GM21381 (cell line): ENCODE measurements around the gene ACAP2.
"Not testable (repeated sequence)": the region's sequence is repeated elsewhere in the genome, so short reads cannot be mapped to it uniquely, and the experiment has no call there.

Experiments
- ATAC-seq: cut with Tn5 transposase; IDR thresholded peaks from one replicate; pipeline ENCODE4 v1.9.1; 2021; ENCODE audit warnings: mild to moderate bottlenecking, moderate library complexity; ENCODE audit not compliant: unreplicated experiment

Gene ACAP2

DNA sequence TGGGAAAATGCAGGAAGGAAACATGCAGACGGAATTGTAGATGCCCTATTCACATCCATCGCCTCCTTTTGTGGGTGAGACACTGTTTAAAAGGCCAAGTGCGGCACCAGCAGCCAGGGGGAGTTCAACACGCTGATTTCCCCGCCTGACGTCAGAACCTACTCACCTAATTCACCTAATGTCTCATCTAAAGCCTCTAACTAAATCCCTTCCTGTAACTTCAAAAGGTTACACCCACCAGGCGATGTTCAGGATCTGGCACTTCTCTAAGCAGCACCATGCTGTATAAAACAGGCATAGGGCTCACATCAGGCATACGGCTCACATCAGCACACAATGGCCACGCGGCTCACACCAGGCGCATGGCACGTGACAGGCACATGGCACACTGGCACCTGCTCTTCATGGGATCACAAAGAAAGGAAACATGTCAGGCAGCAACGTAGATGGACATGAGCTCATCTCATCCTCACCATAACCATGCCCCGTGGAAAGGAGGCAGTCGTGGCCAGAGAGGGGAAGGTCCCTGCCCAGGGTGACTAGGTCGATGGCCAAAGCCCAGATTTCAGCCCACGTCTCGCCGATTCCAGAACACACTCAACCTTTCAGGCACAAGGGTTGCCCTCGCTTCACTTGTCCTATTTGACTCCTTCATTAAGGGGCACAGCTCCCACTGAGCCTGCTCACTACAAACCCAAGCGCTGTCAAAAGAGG lies 193.6 kb downstream of the ACAP2 start:
- ATAC-seq, result no peak

GRCh38 chr3:195248281-195248680 lies 194.5 kb downstream of the ACAP2 start:
- ATAC-seq, result no peak

GRCh38 chr3:195247863-195248189 lies 195.0 kb downstream of the ACAP2 start:
- no peak for ATAC-seq

- ATAC-seq, result no peak
Measured at GRCh38 chr3:195247086-195247862, 195.5 kb downstream of the ACAP2 start.

GRCh38 chr3:195246581-195246995 lies 196.2 kb downstream of the ACAP2 start:
- no peak for ATAC-seq

- no peak for ATAC-seq
Measured at GRCh38 chr3:195245531-195245951, 197.3 kb downstream of the ACAP2 start.

DNA sequence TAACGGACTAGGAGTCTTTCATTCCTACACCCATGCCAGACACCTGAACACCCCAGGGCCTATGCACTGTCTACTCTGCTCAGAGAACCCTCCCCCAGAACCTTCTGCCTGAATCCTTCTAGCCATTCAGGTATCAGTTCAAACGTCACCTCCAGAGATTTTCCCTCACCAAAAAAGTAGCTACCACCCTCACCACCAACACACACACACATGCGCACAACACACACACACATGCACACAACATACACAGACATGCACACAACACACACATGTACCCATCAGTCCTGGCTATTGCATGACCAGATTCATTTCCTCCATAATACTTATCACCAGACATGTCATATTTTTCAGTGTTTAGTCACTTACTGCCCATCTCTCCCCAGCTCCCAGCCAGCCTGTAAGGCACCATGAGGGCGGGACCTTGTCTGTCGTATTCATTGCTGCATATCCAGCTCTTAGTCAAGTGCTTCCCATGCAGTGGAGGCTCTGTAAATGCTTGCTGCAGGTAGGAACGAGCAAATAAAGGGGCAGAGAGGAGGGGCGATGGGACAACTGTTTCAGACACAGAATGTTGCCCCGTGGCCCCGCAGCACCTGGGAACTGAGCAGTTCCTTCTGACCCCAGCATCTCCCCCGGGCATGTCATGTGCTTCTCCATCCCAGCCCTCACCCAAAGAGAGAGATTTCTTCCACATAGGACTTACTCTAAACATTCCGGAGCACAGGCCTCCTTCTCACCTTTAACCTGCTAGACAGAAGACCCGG lies 201.0 kb downstream of the ACAP2 start:
- ATAC-seq, result no peak

DNA sequence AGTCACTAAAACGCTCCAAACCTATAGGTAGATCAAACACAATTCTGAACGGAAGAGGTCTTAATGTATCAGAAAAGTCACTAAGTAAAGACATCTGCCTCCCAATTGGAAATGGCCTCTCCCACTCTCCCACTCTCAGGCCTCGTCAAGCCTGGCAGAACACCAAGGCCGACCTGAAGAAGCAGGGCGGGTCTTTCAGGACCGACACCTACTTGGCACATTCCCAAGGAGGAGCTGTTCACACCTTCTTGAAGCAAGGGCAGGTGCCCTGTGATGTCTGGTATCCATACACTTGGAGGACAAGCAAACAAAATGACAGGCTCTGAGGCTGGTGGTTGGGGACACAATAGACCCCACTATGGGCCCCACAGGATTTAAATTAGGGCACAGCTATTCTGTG lies 201.9 kb downstream of the ACAP2 start:
- no peak for ATAC-seq

DNA sequence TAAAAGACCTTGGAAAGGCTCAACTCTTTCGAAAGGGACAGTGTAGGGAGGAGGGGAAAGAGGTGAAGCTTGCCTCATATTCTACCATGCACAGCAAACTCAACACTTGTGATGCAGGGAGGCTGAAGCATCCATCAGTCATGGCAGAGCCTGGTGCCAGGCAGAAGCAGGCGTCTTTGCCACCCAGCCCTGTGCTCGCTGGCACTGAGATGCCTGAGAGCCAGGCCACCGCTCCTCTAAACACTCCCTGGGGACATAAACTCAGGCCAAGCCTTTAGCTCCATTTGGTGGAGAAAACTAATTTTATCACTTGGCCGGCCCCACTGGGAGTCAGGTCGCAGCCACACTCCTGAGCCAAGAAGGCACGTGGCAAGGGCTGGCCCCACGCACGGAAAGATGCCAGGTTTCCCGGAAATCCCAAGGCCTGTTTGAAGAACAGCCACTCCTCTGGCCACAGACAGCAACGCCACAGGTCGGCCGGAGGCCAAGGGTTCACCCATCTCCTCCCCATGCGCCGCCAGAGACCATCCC lies 202.6 kb downstream of the ACAP2 start:
- ATAC-seq, result no peak

- ATAC-seq, result no peak
Measured at GRCh38 chr3:195239121-195239520, 203.7 kb downstream of the ACAP2 start.

GRCh38 chr3:195238586-195239118 lies 204.2 kb downstream of the ACAP2 start:
- no peak for ATAC-seq

GRCh38 chr3:195238081-195238571 lies 204.7 kb downstream of the ACAP2 start:
- no peak for ATAC-seq

DNA sequence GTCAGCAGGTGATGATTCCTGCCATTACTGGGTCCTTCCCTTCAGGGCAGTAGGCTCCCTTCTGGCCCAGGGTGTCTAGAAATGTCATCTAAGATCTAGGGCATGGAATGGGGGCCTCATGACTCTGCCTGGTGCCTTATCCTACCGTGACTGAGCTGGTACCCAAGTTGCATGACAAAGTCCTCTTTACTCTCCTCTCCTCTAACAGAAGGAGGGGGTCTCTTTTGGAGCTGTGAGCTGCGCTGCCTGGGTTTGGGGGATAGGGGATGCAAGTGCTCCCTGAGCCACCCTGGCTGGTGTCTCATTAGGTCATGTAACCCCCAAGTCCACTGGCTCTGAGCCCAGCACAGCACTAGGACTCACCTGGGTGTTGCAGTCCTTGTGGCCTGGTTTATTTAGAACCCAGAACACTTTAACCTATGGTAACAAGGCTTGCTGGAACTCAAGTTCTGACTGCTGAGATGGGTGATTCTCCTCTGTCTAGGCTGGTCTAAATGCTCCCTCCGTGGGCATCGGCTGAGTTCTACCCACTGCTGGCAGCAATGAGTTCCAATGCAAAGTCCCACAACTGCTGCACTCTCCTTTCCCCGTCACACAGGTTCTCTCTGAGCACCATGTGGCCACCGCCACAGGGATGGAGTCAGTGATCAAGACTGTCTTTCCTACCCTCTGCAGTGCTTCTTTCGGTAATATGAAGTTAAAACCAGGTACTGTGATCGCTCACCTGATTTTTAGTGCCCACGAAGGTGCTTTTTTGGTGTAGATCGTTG lies 205.8 kb downstream of the ACAP2 start:
- ATAC-seq, result no peak

DNA sequence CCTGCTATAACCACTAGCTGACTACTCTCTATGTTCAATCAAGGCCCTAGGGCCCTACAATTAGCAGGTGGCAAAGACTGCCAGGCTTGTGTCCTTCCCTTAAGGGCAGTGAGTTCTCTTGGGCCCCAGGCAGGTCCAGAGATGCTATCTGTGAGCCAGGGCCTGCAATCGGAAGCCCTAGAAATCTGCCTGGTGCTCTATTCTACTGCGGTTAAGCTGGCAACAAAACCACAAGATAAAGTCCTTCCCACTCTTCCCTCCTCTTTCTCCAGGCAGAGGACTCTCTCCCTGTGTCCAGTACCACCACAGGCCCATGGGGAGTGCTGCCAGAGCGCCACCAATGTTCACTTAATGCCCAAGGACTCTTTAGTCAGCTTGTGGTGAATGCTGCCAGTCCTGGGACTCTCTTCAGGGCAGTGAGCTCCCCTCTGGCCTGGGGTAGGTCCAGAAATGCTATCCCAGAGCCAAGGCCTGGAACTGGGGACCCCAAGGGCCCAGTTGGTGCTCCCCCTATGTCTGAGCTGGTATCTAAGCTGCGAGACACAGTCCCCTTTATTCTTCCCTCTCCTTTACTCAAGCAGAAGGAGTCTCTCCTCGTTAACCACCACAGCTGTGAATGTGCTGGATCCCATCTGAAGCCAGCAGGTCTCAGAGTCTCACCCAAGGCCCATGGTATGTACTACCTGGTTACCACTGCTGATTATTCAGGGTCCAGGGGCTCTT lies 206.6 kb downstream of the ACAP2 start:
- ATAC-seq, result no peak

- no peak for ATAC-seq
Measured at GRCh38 chr3:195230244-195230643, 212.6 kb downstream of the ACAP2 start.

DNA sequence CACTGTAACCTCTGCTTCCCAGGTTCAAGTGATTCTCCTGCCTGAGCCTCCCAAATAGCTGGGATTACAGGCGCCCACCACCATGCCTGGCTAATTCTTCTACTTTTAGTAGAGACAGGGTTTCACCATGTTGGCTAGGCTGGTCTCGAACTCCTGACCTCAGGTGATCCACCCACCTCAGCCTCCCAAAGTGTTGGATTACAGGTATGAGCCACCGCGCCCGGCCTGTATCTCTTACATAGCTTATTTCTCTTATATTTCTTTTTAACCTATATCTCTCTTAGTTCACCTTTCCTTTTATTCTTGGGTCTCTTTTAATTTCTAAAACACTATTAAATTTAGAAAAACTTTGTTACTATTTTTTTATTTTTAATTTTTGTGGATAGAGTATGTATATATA lies 213.9 kb downstream of the ACAP2 start:
- ATAC-seq, result not testable (repeated sequence)

DNA sequence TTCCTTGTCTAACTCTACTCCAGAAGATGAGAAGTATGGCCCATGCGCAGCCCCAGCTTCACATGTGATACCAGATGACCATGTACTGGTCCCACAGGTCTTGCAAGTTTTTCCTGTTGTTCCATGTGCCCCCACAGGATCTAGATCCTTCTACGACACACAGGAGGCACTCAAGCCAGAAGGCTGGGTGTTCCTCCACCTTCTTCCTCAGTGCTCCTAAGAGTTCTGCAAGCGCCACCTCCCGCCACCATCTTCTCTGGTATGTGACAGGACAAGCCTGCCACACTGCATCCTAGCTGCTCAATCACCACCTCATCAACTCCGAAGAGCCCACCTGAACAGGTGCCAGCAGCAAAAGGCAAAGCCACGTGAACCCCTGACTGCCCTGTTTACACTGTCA lies 214.9 kb downstream of the ACAP2 start:
- no peak for ATAC-seq

- no peak for ATAC-seq
Measured at GRCh38 chr3:195226900-195227447, 215.8 kb downstream of the ACAP2 start.

DNA sequence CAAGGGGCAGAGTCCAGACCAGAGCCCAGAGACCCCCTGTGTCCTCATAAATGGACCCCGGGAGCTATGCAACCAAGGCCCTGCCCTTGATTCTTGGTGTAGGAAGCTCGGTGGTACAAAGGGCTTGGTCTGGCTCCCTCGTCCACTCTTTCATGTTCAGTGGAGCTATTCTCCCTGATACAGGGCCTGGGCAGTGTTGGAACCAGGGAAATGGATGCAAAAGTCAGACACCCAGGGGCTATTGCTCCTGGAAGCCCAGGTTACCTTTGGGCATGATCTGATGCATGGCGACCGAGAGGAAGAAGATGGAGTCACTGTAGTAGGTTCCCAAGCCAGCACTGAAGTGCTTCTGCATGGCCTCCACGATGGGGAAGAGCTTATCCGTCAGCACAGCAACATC lies 216.4 kb downstream of the ACAP2 start:
- no peak for ATAC-seq
